GM12892 (cell line): ENCODE data around the gene PLG.

ENCODE experiments used
- POLR2A ChIP-seq: IDR thresholded peaks from 2 replicates; pipeline ENCODE4 v1.6.1; 2011; ENCODE audit warnings: low read depth, low read length, control low read depth
- TAF1 ChIP-seq: IDR thresholded peaks from 2 replicates; pipeline ENCODE4 v1.6.1; 2011; ENCODE audit warnings: low read depth, mild to moderate bottlenecking, control low read depth, low read length, borderline replicate concordance

GRCh38 chr6:160742090-160742489 is 40.0 kb downstream of the PLG start:
- no peak for TF ChIP-seq POLR2A
- TF ChIP-seq TAF1, result no peak
